Ramos (cell line): ENCODE results near the gene SLC2A6.

Experiments
- in situ Hi-C: fragments of 300-500 bp; cut with MboI; formaldehyde crosslinking; loops from one replicate; pipeline ENCODE4 v1.14.3; 2022; ENCODE audit warnings: low sequenced_read_pairs; ENCODE audit not compliant: unreplicated experiment

SLC2A6 gene, protein sequence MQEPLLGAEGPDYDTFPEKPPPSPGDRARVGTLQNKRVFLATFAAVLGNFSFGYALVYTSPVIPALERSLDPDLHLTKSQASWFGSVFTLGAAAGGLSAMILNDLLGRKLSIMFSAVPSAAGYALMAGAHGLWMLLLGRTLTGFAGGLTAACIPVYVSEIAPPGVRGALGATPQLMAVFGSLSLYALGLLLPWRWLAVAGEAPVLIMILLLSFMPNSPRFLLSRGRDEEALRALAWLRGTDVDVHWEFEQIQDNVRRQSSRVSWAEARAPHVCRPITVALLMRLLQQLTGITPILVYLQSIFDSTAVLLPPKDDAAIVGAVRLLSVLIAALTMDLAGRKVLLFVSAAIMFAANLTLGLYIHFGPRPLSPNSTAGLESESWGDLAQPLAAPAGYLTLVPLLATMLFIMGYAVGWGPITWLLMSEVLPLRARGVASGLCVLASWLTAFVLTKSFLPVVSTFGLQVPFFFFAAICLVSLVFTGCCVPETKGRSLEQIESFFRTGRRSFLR

GRCh38 chr9:133478851-133479711 lies at the start of gene SLC2A6:
TSS of gene SLC2A6 (minus strand) at chr9:133479099. CDS start at chr9:133479059, 40 bp downstream.
- in situ Hi-C loops = no loop called here

GRCh38 chr9:133528001-133528875 lies 49.3 kb upstream of the SLC2A6 start:
- in situ Hi-C loops = no loop called here

DNA sequence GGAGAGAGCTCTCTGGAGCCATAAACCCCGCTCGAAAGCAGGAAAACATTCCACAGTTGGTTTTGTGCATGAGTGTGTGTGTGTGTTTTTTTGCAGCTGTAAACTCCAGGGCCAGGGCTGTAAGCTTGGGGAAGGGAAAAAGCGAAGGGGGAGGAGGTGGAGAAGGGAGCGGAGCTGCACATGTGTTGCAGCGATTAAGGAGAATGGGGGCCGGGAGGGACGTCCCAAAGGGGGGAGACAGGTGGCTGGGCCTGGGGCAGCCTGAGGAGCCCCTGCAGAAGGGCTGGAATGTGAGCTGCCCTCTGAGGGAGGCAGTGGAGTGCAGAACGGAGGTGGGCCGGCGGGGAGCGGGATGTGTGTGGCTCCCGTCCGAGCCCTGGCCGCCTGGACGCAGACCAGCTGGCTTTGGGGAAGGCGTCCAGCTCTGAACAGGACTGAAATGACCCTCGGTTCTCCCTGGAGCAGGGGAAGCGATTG lies 48.6 kb upstream of the SLC2A6 start:
- in situ Hi-C loops = no loop called here

GRCh38 chr9:133526721-133527321 lies 47.9 kb upstream of the SLC2A6 start:
- in situ Hi-C loops = no loop called here

DNA sequence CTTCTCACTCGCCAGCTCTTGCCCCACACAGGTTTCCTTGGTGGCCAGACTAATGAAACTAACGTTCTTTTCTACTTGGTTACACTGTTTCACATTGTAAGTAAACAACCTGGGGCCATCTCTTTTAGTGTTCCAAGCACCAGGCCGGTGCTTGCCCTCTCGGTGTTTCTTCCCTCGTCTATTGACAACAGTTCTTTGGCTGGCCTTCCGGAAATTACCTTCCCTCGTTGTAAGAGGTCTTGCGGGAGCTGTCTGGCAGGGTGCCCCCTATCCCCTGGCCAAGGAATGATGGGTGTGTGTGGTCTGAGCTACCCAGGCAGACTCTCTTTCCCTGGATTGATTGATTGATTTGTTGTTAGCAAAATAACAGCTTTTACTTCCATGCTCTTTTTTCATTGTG lies 46.8 kb upstream of the SLC2A6 start:
- in situ Hi-C loops = no loop called here

- in situ Hi-C loops = no loop called here
Measured at GRCh38 chr9:133524679-133525228, 45.9 kb upstream of the SLC2A6 start, which contains the start of gene MYMK. TSS of gene MYMK (minus strand) at chr9:133524959. CDS start at chr9:133524844, 115 bp downstream.

DNA sequence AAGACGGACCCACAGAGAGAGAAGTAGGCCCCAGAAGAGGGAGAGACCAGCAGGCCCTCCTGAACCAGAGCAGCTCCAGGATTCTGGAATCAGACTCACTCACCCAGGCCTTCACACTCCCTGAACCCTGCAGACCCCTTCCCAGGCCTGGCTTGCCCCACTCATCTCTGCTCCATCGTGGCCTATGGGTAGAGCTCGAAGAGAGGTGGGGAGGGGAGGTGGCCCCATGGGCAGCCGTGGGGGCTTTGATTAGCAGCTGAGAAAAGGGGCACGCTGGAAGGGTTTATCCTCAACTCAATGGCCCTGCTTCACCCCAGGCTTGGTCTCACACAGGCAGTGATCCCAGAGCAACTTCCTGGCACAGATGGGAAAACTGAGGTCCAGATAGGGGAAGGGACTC lies 45.2 kb upstream of the SLC2A6 start:
- in situ Hi-C loops = no loop called here

- in situ Hi-C loops = no loop called here
Measured at GRCh38 chr9:133523106-133523505, 44.2 kb upstream of the SLC2A6 start.

GRCh38 chr9:133522073-133522910 lies 43.4 kb upstream of the SLC2A6 start:
- in situ Hi-C loops = no loop called here

GRCh38 chr9:133521122-133522072 lies 42.5 kb upstream of the SLC2A6 start:
- in situ Hi-C loops = no loop called here

GRCh38 chr9:133520121-133520835 lies 41.4 kb upstream of the SLC2A6 start:
- in situ Hi-C loops = no loop called here

DNA sequence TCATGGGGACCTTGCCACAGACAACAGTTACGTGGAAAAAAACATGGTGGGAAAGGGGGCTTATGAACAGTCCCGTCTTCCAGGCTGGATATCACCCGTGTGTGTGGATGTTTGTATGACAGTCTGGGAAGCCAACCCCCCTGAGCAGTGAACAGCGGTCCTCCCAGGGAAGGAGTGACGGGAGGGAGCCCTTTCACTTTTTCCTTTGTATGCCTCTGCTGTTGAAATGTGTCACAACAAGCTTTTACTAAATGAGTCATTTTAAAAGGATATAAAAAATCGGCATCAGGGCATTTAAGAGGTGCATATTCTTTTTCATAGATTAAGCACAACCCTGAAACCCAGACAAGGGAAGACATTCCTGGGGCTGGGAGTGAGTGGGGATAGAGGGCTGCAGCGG lies 40.8 kb upstream of the SLC2A6 start:
- in situ Hi-C loops = no loop called here

GRCh38 chr9:133518706-133519449 lies 40.0 kb upstream of the SLC2A6 start:
- in situ Hi-C loops = no loop called here

GRCh38 chr9:133518200-133518599 lies 39.3 kb upstream of the SLC2A6 start:
- in situ Hi-C loops = no loop called here

- in situ Hi-C loops = no loop called here
Measured at GRCh38 chr9:133517711-133518110, 38.8 kb upstream of the SLC2A6 start.

DNA sequence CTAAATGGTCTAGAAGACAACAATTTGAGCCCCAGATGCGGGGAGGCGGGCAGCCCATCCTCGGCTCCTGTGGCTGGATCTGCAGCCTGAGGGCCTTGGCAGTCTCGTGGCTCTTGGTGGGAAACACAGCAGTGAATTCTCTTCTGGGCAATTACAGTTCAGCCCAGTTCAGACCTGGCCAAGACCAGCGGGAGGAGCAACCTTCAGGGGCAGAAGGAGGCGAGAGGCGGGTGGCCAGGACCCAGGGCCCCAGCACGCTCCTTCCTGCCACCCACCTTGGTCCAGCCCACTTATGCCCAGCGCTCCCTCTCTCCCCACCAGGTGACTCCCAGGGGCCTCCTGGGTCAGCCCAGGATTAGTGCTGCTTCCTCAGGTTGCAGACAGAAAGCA lies 38.1 kb upstream of the SLC2A6 start:
- in situ Hi-C loops = no loop called here
